Measurements from ENCODE around the gene GFRA1. TPM values are rescaled to one million over a fixed set of nuclear protein-coding genes. Genes with fewer than 3 reads are reported as not detected.

GFRA1 gene
- total RNA-seq, 4 donors from 2014 or later, result 57.9 to 104 (median 61.6) TPM

- no peaks in the 10 kb centered on the region for H3K4me1 ChIP-seq
- WGBS, 2 donors, result 81 to 87% methylated on average over 4 of the region's 4 CpGs
- H3K9me3 ChIP-seq, result peaks cover 0 to 17% (median 5%) of the 10 kb centered on the region in 4 donors
- no peaks in the 10 kb centered on the region for H3K27me3 ChIP-seq
- no peak overlapping the region for H3K4me3 ChIP-seq
- no peak overlapping the region for H3K27ac ChIP-seq
- TF ChIP-seq POLR2A (IDR thresholded peaks at IDR 0.05), result no peak
- no peak for TF ChIP-seq EP300 (IDR thresholded peaks at IDR 0.05)
- no peak for TF ChIP-seq CTCF (IDR thresholded peaks at IDR 0.05)
- no peaks in the 10 kb centered on the region for H3K36me3 ChIP-seq
- DNase-seq (ENCODE audit: low spot score in 2 of 2), result no peak
Observed at GRCh38 chr10:116029826-116030225, 243.2 kb downstream of the GFRA1 start.

- no peaks in the 10 kb centered on the region for H3K27me3 ChIP-seq
- 80 to 89% methylated on average over 6 of the region's 6 CpGs for WGBS, 2 donors
- no peak overlapping the region for H3K4me3 ChIP-seq
- no peaks in the 10 kb centered on the region for H3K36me3 ChIP-seq
- no peaks in the 10 kb centered on the region for H3K4me1 ChIP-seq
- H3K27ac ChIP-seq, result no peak overlapping the region
- DNase-seq (ENCODE audit: low spot score in 2 of 2), result no peak
- peaks cover 0 to 4% (median 0%) of the 10 kb centered on the region in 4 donors for H3K9me3 ChIP-seq
- no peak for TF ChIP-seq CTCF (IDR thresholded peaks at IDR 0.05)
- no peak for TF ChIP-seq POLR2A (IDR thresholded peaks at IDR 0.05)
- TF ChIP-seq EP300 (IDR thresholded peaks at IDR 0.05), result no peak
Observed at GRCh38 chr10:116027355-116027754, 245.7 kb downstream of the GFRA1 start.

GRCh38 chr10:116026725-116027124, 246.3 kb downstream of the GFRA1 start:
- TF ChIP-seq CTCF (IDR thresholded peaks at IDR 0.05), result no peak
- TF ChIP-seq EP300 (IDR thresholded peaks at IDR 0.05), result no peak
- no peak for TF ChIP-seq POLR2A (IDR thresholded peaks at IDR 0.05)
- no peaks in the 10 kb centered on the region for H3K36me3 ChIP-seq
- no peaks in the 10 kb centered on the region for H3K4me1 ChIP-seq
- no peak for DNase-seq (ENCODE audit: low spot score in 2 of 2)
- H3K27ac ChIP-seq, result no peak overlapping the region
- 83 to 87% methylated on average over 6 of the region's 6 CpGs for WGBS, 2 donors
- no peak overlapping the region for H3K4me3 ChIP-seq
- H3K27me3 ChIP-seq, result no peaks in the 10 kb centered on the region
- no peaks in the 10 kb centered on the region for H3K9me3 ChIP-seq

- no peak overlapping the region for H3K4me3 ChIP-seq
- no peaks in the 10 kb centered on the region for H3K9me3 ChIP-seq
- H3K27me3 ChIP-seq, result no peaks in the 10 kb centered on the region
- H3K4me1 ChIP-seq, result no peaks in the 10 kb centered on the region
- no peak for TF ChIP-seq EP300 (IDR thresholded peaks at IDR 0.05)
- TF ChIP-seq POLR2A (IDR thresholded peaks at IDR 0.05), result no peak
- no peak for TF ChIP-seq CTCF (IDR thresholded peaks at IDR 0.05)
- WGBS, 2 donors, result 88% methylated on average over 1 of the region's 1 CpG
- H3K36me3 ChIP-seq, result no peaks in the 10 kb centered on the region
- H3K27ac ChIP-seq, result no peak overlapping the region
- DNase-seq (ENCODE audit: low spot score in 2 of 2), result no peak
Observed at GRCh38 chr10:116026315-116026714, 246.7 kb downstream of the GFRA1 start.

GRCh38 chr10:116024271-116024878, 248.6 kb downstream of the GFRA1 start:
- Histone ChIP-seq H3K4me1 (no peaks in the 10 kb centered on the region), H3K27me3 (no peaks in the 10 kb centered on the region), H3K27ac (no peak overlapping the region), H3K9me3 (no peaks in the 10 kb centered on the region), H3K4me3 (no peak overlapping the region), H3K36me3 (no peaks in the 10 kb centered on the region)
- WGBS, 2 donors, result 80% methylated on average over 3 of the region's 3 CpGs
- DNase-seq (ENCODE audit: low spot score in 2 of 2), result no peak
- TF ChIP-seq POLR2A (IDR thresholded peaks at IDR 0.05), result no peak
- no peak for TF ChIP-seq EP300 (IDR thresholded peaks at IDR 0.05)
- TF ChIP-seq CTCF (IDR thresholded peaks at IDR 0.05), result no peak
